Measurements from ENCODE around the gene GGT5.
"Not testable (repeated sequence)": the region's sequence is repeated elsewhere in the genome, so short reads cannot be mapped to it uniquely, and the experiment has no call there.

The GGT5 gene

DNA sequence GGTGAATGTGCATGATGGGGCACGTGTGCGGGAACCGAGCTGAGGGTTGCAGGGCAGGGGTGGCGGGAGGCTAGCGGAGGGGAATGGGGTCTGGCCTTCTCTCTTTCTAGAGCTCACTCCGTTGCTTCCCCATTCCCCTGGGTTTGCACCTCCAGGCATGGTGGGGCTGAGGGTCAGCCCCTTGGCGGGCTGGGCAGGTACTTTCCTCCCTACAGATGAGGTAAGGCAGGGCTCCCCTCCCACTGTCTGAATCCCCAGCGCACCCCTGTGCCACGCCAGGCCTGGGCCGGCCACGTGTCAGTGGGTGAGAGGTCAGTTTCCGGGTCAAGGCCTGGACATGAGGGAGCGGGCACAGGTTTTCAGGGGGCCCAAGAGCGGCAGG is 54.7 kb downstream of the GGT5 start:
- no peak for FAIRE-seq
- no peak for DNase-seq (ENCODE audit: insufficient read length, low spot score)
- TF ChIP-seq POLR2A (IDR thresholded peaks at IDR 0.05; ENCODE audit: low read depth, low read length): no peak

DNA sequence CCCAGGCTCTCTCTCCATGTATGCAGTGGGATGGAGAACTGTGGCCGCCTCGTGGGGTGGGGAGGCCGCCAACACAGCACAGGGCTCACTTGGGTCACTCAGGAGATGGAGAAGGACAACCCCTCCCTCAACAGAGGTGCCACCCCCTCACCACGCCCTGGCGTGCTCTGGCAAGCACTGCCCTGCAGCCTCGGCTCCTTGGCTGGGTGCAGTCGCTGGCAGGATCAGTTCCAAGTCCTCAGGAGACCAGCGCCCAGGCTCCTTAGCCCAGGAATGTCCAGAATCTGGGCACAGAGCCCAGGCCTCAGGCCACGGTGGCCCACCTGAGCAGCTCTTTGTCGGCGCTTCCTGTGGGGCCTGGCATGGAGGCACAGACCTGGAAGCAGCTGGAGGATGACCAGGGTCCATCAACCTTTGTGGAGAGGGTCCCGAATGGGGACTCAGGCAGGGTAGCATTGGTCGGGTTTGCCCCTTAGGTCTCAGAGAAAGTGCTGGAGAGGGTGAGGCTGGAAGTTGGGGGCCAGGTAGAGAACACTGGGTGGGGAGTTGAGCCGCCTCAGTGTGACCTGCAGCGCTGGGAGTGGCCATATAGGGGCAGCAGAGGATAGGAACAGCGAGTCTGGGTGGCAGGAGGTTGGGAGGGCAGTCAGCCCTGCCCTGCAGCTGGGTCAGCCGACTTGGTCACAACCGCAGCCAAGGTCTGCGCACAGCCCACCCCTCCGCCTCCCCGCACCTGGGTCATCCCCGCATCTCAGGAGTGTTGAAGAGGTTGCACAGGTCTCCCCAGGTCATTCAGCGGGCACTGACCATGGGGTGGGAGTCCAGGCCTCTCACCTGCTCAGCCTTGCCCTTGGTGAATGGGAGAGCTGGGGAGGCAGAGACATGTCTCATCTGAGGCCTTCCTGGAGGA is 55.4 kb downstream of the GGT5 start:
- FAIRE-seq: no peak
- peak; percentile 79 for DNase-seq (ENCODE audit: insufficient read length, low spot score)
- no peak for TF ChIP-seq POLR2A (IDR thresholded peaks at IDR 0.05; ENCODE audit: low read depth, low read length)

DNA sequence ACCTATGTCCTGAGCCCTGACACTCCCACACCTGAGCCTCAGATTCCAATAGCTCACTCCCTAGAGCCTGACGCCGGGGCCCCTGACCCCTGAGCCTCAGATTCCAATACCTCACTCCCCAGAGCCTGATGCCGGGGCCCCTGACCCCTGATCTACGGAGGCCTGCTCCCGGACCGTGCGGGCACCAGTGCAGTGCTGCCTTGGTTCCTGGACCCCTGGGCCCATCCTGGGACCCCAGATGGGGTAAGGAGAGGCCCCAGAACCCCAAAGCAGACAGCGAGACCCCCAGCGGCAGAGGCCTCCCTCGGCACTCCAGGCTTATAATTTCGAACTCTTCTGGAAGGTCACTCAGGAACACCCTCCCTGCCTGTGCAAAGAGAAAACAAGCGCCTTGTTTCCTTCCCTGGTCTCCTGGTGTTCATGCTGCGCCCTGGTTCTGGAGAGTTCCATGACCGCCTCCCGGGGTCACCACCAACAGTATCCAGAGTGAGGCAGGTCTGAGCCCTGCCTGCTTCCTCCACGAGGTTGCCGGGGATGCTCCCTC is 56.1 kb downstream of the GGT5 start:
- FAIRE-seq: no peak
- no peak for TF ChIP-seq POLR2A (IDR thresholded peaks at IDR 0.05; ENCODE audit: low read depth, low read length)
- DNase-seq (ENCODE audit: insufficient read length, low spot score): no peak

DNA sequence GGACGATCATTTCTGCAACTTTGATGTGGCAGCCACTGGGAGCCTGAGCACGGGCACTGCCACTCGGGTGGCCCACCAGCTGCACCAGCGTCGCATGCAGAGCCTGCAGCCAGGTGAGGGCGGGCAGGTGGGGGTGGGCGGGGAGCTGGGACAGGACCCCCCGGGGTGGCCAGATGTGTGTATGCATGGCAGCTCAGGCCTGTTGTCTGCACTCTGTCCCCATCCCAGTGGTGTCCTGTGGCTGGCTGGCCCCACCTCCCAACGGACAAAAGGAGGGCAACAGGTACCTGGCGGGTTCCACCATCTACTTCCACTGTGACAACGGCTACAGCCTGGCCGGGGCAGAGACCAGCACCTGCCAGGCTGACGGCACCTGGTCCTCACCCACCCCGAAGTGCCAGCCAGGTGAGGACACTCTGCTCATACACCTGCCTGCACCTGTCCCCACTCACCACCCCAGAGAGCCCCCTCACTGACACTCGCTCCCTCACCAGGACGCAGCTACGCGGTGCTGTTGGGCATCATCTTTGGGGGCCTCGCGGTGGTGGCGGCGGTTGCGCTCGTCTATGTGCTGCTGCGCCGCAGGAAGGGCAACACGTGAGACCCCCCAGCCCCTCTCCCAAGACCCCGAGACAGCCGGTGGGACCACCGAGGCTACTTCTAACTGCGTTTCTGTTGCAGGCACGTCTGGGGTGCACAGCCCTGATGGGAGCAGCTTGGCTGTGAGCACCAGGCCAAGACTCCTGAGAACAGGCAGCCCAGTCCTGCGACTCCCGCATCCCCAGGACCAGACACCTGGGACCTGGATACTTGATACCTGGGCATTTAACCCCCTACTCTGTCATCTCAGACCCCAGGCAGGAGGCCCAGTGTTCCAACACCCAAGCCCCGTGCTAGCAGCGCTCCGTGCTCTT is 56.9 kb downstream of the GGT5 start:
- no peak for FAIRE-seq
- no peak for TF ChIP-seq POLR2A (IDR thresholded peaks at IDR 0.05; ENCODE audit: low read depth, low read length)
- DNase-seq (ENCODE audit: insufficient read length, low spot score): no peak

DNA sequence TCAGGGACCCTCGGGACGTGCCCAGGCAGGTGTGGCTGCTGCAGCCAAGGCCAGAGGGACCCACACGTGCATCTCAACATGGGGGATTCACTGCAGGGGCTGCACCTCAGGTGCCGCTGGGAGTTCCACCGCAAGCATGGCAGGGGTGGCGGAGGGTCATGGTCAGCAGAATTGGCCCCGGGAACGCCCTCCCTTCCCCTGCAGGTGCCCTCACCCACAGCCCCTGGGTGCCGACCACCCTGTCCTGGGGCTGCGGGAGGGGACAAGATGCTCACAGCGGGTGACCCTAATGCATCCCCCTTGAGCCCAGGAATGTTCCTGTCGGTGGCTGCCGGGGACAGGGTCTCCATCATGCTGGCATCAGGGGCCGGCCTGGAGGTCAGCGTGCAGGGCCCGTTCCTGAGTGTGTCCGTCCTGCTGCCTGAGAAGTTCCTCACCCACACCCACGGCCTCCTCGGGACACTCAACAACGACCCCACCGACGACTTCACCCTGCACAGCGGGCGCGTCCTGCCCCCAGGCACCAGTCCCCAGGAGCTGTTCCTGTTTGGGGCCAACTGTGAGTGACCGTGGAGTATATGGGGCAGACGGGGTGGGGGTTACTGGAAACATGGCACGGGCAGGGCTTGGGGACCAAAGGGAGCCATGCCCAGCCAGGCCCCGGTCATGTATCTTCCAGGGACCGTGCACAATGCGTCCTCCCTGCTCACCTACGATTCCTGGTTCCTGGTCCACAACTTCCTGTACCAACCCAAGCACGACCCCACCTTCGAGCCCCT is 57.8 kb downstream of the GGT5 start:
- FAIRE-seq (no peak), DNase-seq (ENCODE audit: insufficient read length, low spot score) (no peak)
- TF ChIP-seq POLR2A (IDR thresholded peaks at IDR 0.05; ENCODE audit: low read depth, low read length): no peak

DNA sequence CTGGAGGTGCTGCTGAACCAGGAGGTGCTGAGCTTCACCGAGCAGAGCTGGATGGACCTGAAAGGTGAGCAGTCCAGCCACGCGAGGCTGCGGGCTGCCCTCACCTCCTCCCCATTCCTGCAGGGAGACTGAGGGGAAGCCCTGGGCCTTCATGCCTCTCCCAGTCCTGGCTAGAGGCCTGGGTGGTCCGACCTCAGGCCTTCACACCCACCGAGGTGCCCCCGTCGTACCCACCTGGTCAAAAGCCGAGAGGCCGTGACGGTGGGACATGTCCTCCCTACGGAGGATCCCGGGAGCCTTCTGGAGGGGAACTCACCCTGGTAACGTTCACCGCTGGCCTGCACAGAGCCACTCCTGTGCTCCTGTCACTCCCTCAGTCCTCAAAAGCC is 58.5 kb downstream of the GGT5 start:
- FAIRE-seq (no peak), DNase-seq (ENCODE audit: insufficient read length, low spot score) (no peak)
- TF ChIP-seq POLR2A (IDR thresholded peaks at IDR 0.05; ENCODE audit: low read depth, low read length): no peak

DNA sequence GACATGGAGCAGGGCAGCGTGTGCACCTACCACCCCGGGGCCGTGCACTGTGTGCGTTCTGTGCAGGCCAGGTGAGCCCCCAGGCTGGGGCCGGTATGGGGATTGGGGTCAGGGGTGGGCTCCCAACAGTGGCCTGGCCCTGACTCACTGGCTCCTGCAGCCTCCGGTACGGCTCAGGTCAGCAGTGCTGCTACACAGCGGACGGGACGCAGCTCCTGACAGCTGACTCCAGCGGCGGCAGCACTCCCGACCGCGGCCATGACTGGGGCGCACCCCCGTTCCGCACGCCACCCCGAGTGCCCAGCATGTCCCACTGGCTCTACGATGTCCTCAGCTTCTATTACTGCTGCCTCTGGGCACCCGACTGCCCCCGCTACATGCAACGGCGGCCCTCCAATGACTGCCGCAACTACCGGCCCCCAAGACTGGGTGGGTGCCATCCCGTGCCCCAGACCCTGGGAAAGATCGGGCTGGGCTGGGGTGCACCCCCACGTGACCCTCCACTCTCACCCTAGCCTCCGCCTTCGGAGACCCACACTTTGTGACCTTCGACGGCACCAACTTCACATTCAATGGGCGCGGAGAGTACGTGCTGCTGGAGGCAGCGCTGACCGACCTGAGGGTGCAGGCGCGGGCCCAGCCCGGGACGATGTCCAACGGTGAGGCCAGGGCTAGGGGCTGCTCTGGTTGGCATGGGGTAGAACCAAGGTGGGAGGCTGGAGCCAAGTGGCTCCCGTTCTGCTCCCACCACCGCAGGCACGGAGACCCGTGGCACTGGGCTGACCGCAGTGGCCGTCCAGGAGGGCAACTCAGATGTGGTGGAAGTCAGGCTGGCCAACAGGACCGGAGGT is 59.2 kb downstream of the GGT5 start:
- FAIRE-seq: no peak
- no peak for TF ChIP-seq POLR2A (IDR thresholded peaks at IDR 0.05; ENCODE audit: low read depth, low read length)
- no peak for DNase-seq (ENCODE audit: insufficient read length, low spot score)

DNA sequence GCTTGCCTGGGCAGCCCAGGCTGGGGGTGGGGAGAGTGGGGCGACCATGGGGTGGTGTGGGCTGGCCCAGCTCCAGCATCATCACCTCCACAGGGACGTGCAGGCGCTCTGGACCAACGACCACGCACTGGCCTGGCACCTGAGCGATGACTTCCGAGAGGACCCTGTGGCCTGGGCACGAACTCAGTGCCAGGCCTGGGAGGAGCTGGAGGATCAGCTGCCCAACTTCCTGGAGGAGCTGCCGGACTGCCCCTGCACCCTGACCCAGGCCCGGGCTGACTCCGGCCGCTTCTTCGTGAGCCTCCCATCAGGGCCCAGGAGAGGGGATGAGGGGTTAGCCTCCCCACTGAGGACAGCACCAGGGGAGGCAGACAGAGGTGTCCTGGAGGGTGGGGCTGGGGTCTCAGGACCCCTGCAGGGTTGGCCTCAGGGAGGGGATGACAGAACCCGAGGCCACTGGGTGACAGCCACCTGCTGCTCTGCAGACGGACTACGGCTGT is 59.8 kb downstream of the GGT5 start:
- DNase-seq (ENCODE audit: insufficient read length, low spot score) (no peak), FAIRE-seq (no peak)
- TF ChIP-seq POLR2A (IDR thresholded peaks at IDR 0.05; ENCODE audit: low read depth, low read length): no peak

DNA sequence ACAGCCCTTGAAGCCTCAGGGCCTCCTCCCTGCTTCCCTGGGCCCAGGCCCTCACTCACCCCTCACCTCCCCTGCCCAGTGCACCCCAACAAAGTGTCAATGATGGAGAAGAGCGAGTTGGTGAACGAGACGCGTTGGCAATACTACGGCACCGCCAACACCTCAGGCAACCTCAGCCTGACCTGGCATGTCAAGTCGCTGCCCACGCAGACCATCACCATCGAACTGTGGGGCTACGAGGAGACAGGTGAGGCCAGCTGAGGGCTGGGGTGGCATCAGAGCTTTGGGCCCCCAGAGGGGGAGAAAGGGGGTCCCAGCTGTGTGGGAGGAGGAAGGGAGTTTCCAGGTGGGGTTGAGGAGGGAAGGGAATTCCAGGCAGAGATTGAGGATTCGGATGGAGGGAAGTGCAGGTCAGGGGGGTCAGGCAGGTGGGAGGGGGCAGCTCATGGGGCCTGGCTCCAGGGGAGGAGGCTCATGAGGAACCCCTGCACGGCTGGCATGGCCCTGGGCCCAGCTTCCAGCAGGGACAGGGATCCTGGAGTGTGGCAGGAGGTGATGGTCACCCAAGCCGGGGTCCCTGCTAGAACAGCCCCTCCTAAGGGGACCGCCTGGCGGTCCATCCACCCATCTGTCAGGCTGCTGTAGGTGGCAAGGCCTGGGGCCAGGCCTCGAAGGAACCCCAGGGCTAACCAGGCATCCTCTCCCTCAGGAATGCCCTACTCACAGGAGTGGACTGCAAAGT is 60.7 kb downstream of the GGT5 start:
- FAIRE-seq (no peak), DNase-seq (ENCODE audit: insufficient read length, low spot score) (no peak)
- no peak for TF ChIP-seq POLR2A (IDR thresholded peaks at IDR 0.05; ENCODE audit: low read depth, low read length)

DNA sequence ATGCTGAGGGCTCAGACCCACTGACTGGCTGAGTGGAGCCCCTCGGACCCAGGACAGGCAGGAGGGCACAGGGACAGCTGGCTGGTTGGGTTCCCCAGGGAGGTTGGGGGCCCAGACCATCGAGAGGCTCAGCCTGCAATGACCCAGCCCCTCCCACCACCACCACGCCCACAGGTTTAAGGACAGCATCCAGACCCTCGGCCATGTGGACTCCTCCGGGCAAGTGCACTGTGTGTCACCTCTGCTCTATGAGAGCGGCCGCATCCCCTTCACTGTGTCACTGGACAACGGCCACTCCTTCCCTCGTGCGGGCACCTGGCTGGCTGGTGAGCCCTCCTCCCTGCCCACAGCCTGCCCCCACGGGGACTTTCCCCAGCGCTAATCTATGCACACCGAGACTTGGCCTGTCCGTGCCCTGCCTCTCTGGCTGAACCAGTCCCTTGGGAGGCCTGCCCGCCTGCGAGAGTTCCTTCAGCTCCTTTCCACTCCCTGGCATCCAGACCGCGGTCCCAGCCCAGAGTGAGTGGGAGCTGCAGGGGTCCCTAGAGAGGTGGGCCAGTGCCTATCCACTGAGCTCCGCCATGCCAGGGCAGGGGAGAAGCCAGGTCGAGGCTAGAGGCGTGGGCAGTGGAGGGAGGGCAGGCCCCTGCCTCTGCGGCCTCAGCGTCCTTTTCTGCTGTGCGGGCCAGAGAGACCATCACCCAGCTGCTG is 61.4 kb downstream of the GGT5 start:
- no peak for DNase-seq (ENCODE audit: insufficient read length, low spot score)
- no peak for TF ChIP-seq POLR2A (IDR thresholded peaks at IDR 0.05; ENCODE audit: low read depth, low read length)
- FAIRE-seq: no peak

DNA sequence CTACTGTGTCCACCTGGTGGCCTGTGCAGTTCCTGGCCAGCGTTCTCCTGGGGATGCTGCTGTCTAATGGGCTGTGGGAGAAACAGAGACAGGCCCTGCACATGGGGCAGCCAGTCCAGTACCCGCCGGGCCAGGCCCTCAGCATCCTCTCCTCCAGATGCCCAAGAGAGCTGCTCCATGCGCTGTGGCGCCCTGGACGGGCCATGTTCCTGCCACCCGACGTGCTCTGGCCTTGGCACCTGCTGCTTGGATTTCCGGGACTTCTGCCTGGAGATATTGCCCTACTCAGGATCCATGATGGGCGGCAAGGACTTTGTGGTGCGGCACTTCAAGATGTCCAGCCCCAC is 62.0 kb downstream of the GGT5 start:
- not testable (repeated sequence) for FAIRE-seq

More for the DNA sequence above, 62.0 kb downstream of the GGT5 start:
- not testable (repeated sequence) for DNase-seq (ENCODE audit: insufficient read length, low spot score)

Measured in H54 (cell line).